Activated T-helper 17 cell treated with anti-CD3 and anti-CD28 coated beads, Interleukin-2, amount 50 U/mL, for 72 hours (primary cell): ENCODE measurements around the gene JKAMP. TPM values are rescaled to one million over a fixed set of nuclear protein-coding genes. Genes with fewer than 3 reads are reported as not detected.

Experiments
- ATAC-seq: fragments of 150-1000 bp; cut with Tn5 transposase; replicated peaks from 2 replicates; pipeline ENCODE4 v1.10.0; 2021; ENCODE audit warnings: mild to moderate bottlenecking, moderate library complexity
- H3K27ac Mint-ChIP-seq: one replicate; pipeline ENCODE4 v1.8.0; 2022; ENCODE audit warnings: mixed read lengths
- H3K27me3 Mint-ChIP-seq: one replicate; pipeline ENCODE4 v1.8.0; 2022; ENCODE audit warnings: mixed read lengths
- H3K36me3 Mint-ChIP-seq: one replicate; pipeline ENCODE4 v1.8.0; 2022; ENCODE audit warnings: low read depth, mild to moderate bottlenecking, mixed read lengths
- H3K4me1 Mint-ChIP-seq: one replicate; pipeline ENCODE4 v1.8.0; 2022; ENCODE audit warnings: mixed read lengths
- H3K4me3 Mint-ChIP-seq: one replicate; pipeline ENCODE4 v1.8.0; 2022; ENCODE audit warnings: mild to moderate bottlenecking, mixed read lengths
- H3K9me3 Mint-ChIP-seq: one replicate; pipeline ENCODE4 v1.8.0; 2022; ENCODE audit warnings: mixed read lengths
- total RNA-seq, 2 donors: library from RNA; stranded (reverse); gene quantifications; one replicate each; pipeline ENCODE4 v1.2.3, GENCODE V29; 2022

The JKAMP gene
- total RNA-seq, 2 donors from 2014 or later = 25.4 to 29.4 TPM

- Mint-ChIP-seq H3K4me1 (peaks cover 4% of the 10 kb centered on the region), H3K27me3 (no peaks in the 10 kb centered on the region), H3K27ac (no peak overlapping the region), H3K9me3 (no peaks in the 10 kb centered on the region), H3K36me3 (peaks cover 84% of the 10 kb centered on the region), H3K4me3 (no peak overlapping the region)
- ATAC-seq = no peak
Measured at GRCh38 chr14:59500732-59501131, 16.4 kb downstream of the JKAMP start.

- Mint-ChIP-seq H3K4me1 (peaks cover 4% of the 10 kb centered on the region), H3K9me3 (no peaks in the 10 kb centered on the region), H3K4me3 (no peak overlapping the region), H3K36me3 (peaks cover 61% of the 10 kb centered on the region), H3K27ac (no peak overlapping the region), H3K27me3 (no peaks in the 10 kb centered on the region)
- no peak for ATAC-seq
Measured at GRCh38 chr14:59503256-59503655, 18.9 kb downstream of the JKAMP start.

- peak; percentile 68 for ATAC-seq
- H3K27me3 Mint-ChIP-seq = peaks cover 9% of the 10 kb centered on the region
- peaks cover 24% of the 10 kb centered on the region for H3K36me3 Mint-ChIP-seq
- H3K27ac Mint-ChIP-seq = no peak overlapping the region
- no peak overlapping the region for H3K4me3 Mint-ChIP-seq
- peaks cover 4% of the 10 kb centered on the region for H3K4me1 Mint-ChIP-seq
- H3K9me3 Mint-ChIP-seq = no peaks in the 10 kb centered on the region
Measured at GRCh38 chr14:59507063-59507751, 22.9 kb downstream of the JKAMP start.

GRCh38 chr14:59507752-59508103 lies 23.4 kb downstream of the JKAMP start:
- Mint-ChIP-seq H3K4me3 (no peak overlapping the region), H3K36me3 (peaks cover 19% of the 10 kb centered on the region), H3K27me3 (peaks cover 9% of the 10 kb centered on the region), H3K9me3 (no peaks in the 10 kb centered on the region), H3K4me1 (peaks cover 4% of the 10 kb centered on the region), H3K27ac (no peak overlapping the region)
- no peak for ATAC-seq

- no peaks in the 10 kb centered on the region for H3K9me3 Mint-ChIP-seq
- no peak overlapping the region for H3K27ac Mint-ChIP-seq
- no peak overlapping the region for H3K4me3 Mint-ChIP-seq
- peaks cover 9% of the 10 kb centered on the region for H3K27me3 Mint-ChIP-seq
- ATAC-seq = no peak
- peaks cover 7% of the 10 kb centered on the region for H3K36me3 Mint-ChIP-seq
- peaks cover 2% of the 10 kb centered on the region for H3K4me1 Mint-ChIP-seq
Measured at GRCh38 chr14:59509101-59509500, 24.8 kb downstream of the JKAMP start.

- Mint-ChIP-seq H3K36me3 (no peaks in the 10 kb centered on the region), H3K9me3 (no peaks in the 10 kb centered on the region), H3K27ac (no peak overlapping the region), H3K27me3 (peaks cover 9% of the 10 kb centered on the region), H3K4me1 (no peaks in the 10 kb centered on the region), H3K4me3 (no peak overlapping the region)
- no peak for ATAC-seq
Measured at GRCh38 chr14:59510001-59510400, 25.7 kb downstream of the JKAMP start.

GRCh38 chr14:59510966-59511365 lies 26.6 kb downstream of the JKAMP start:
- Mint-ChIP-seq H3K36me3 (no peaks in the 10 kb centered on the region), H3K27me3 (peaks cover 13% of the 10 kb centered on the region), H3K9me3 (no peaks in the 10 kb centered on the region), H3K4me1 (no peaks in the 10 kb centered on the region), H3K4me3 (no peak overlapping the region), H3K27ac (no peak overlapping the region)
- ATAC-seq = no peak

- no peak overlapping the region for H3K27ac Mint-ChIP-seq
- H3K9me3 Mint-ChIP-seq = no peaks in the 10 kb centered on the region
- ATAC-seq = no peak
- no peaks in the 10 kb centered on the region for H3K36me3 Mint-ChIP-seq
- H3K4me3 Mint-ChIP-seq = no peak overlapping the region
- H3K27me3 Mint-ChIP-seq = peaks cover 15% of the 10 kb centered on the region
- no peaks in the 10 kb centered on the region for H3K4me1 Mint-ChIP-seq
Measured at GRCh38 chr14:59511916-59512575, 27.7 kb downstream of the JKAMP start.

GRCh38 chr14:59520224-59520623 lies 35.9 kb downstream of the JKAMP start:
- no peak overlapping the region for H3K27ac Mint-ChIP-seq
- no peaks in the 10 kb centered on the region for H3K4me1 Mint-ChIP-seq
- no peak overlapping the region for H3K4me3 Mint-ChIP-seq
- ATAC-seq = no peak
- no peaks in the 10 kb centered on the region for H3K36me3 Mint-ChIP-seq
- H3K9me3 Mint-ChIP-seq = no peaks in the 10 kb centered on the region
- H3K27me3 Mint-ChIP-seq = peaks cover 19% of the 10 kb centered on the region

GRCh38 chr14:59529189-59529588 lies 44.9 kb downstream of the JKAMP start:
- no peak for ATAC-seq

GRCh38 chr14:59530349-59530748 lies 46.0 kb downstream of the JKAMP start:
- peaks cover 4% of the 10 kb centered on the region for H3K9me3 Mint-ChIP-seq
- no peak overlapping the region for H3K27ac Mint-ChIP-seq
- no peaks in the 10 kb centered on the region for H3K4me1 Mint-ChIP-seq
- H3K36me3 Mint-ChIP-seq = no peaks in the 10 kb centered on the region
- H3K27me3 Mint-ChIP-seq = peaks cover 19% of the 10 kb centered on the region
- no peak overlapping the region for H3K4me3 Mint-ChIP-seq
- ATAC-seq = no peak

More at GRCh38 chr14:59529189-59529588, 44.9 kb downstream of the JKAMP start:
- peaks cover 4% of the 10 kb centered on the region for H3K9me3 Mint-ChIP-seq
- H3K4me1 Mint-ChIP-seq = no peaks in the 10 kb centered on the region
- H3K36me3 Mint-ChIP-seq = no peaks in the 10 kb centered on the region
- no peak overlapping the region for H3K27ac Mint-ChIP-seq
- H3K27me3 Mint-ChIP-seq = peaks cover 21% of the 10 kb centered on the region
- no peak overlapping the region for H3K4me3 Mint-ChIP-seq

- H3K4me3 Mint-ChIP-seq = no peak overlapping the region
- ATAC-seq = no peak
- peaks cover 4% of the 10 kb centered on the region for H3K9me3 Mint-ChIP-seq
- no peaks in the 10 kb centered on the region for H3K4me1 Mint-ChIP-seq
- H3K36me3 Mint-ChIP-seq = no peaks in the 10 kb centered on the region
- H3K27me3 Mint-ChIP-seq = peaks cover 19% of the 10 kb centered on the region
- no peak overlapping the region for H3K27ac Mint-ChIP-seq
Measured at GRCh38 chr14:59532419-59532818, 48.1 kb downstream of the JKAMP start.

GRCh38 chr14:59534361-59534987 lies 50.2 kb downstream of the JKAMP start:
- Mint-ChIP-seq H3K27ac (no peak overlapping the region), H3K4me3 (no peak overlapping the region), H3K36me3 (no peaks in the 10 kb centered on the region), H3K9me3 (peaks cover 4% of the 10 kb centered on the region), H3K27me3 (peaks cover 15% of the 10 kb centered on the region), H3K4me1 (no peaks in the 10 kb centered on the region)
- ATAC-seq = no peak

GRCh38 chr14:59537476-59537875 lies 53.2 kb downstream of the JKAMP start:
- H3K9me3 Mint-ChIP-seq = no peaks in the 10 kb centered on the region
- H3K4me1 Mint-ChIP-seq = no peaks in the 10 kb centered on the region
- no peak overlapping the region for H3K27ac Mint-ChIP-seq
- H3K27me3 Mint-ChIP-seq = peaks cover 8% of the 10 kb centered on the region
- ATAC-seq = no peak
- H3K4me3 Mint-ChIP-seq = no peak overlapping the region
- H3K36me3 Mint-ChIP-seq = no peaks in the 10 kb centered on the region

- Mint-ChIP-seq H3K4me3 (no peak overlapping the region), H3K4me1 (no peaks in the 10 kb centered on the region), H3K9me3 (no peaks in the 10 kb centered on the region), H3K36me3 (no peaks in the 10 kb centered on the region), H3K27me3 (peaks cover 10% of the 10 kb centered on the region), H3K27ac (no peak overlapping the region)
- ATAC-seq = no peak
Measured at GRCh38 chr14:59538936-59539335, 54.6 kb downstream of the JKAMP start.
